ENCODE data around the gene ADSS2. TPM values are rescaled to one million over a fixed set of nuclear protein-coding genes. Genes with fewer than 3 reads are reported as not detected.

Gene ADSS2
- total and polyA plus RNA-seq, 4 donors = 18.4 to 46.7 (median 37.0) TPM

DNA sequence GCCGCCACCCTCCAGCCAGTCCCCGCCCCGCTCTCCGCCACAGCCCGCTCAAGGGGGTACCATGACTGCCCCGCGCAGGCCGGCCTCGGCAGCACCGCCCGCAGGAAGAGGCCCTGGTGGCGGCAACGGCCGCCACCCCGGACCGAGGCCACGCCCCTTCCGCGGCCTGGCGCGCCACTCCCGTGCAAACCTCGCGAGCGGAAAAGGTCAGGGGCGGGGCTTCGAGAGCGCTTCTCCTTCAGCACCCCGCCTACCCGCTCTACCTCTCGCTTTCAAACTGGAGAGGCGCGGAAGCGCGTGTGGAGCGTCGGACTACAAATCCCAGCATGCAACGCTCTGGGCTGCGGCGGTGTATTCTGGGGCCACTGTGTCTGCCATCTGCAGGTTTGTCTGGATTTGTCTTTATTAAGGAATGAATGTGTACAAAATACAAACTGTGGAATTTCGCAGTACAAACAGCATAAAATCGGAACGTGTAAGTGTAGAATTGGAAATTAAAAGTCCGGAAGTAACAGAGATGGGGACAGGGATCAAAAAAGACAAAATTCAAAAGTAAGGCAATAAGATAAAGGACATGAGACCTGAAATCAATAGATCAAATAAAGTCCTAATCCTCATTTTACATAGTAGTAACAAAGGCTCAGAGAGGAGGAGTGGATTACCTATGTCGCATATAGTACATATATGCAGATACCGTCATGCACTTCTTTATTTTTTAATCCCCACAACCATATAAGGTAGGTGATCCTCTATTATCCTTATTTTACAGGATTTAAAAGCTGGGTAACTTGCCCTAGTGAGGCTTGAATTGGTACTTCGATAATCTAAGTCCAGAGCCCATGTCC lies 464 bp upstream of the ADSS2 start:
- Histone ChIP-seq H3K4me3 (no peak overlapping the region), H3K4me1 (ENCODE audit: control insufficient read depth in 5 of 5, insufficient read depth in 5 of 5, low read length in 5 of 5) (peaks cover 3 to 22% (median 10%) of the 10 kb centered on the region in 5 donors), H3K9ac (ENCODE audit: insufficient read depth in 1 of 2, low read length in 2 of 2) (peak overlapping the region in 1 of 2 donors; percentile 57), H3K27me3 (ENCODE audit: control insufficient read depth in 3 of 3, insufficient read depth in 3 of 3, low read length in 2 of 3) (no peaks in the 10 kb centered on the region), H3K27ac (ENCODE audit: low read depth in 1 of 2, low read length in 1 of 2) (peak overlapping the region; percentile 33 to 48), H3K9me3 (ENCODE audit: control insufficient read depth in 4 of 4, insufficient read depth in 3 of 4, low read length in 3 of 4) (no peaks in the 10 kb centered on the region), H3K36me3 (ENCODE audit: control insufficient read depth in 4 of 4, insufficient read depth in 4 of 4, low read length in 4 of 4) (peaks cover 0 to 5% (median 0%) of the 10 kb centered on the region in 4 donors)
- peak; percentile 99 to 100 (median 99) for DNase-seq
- TF ChIP-seq, protein P1, sequence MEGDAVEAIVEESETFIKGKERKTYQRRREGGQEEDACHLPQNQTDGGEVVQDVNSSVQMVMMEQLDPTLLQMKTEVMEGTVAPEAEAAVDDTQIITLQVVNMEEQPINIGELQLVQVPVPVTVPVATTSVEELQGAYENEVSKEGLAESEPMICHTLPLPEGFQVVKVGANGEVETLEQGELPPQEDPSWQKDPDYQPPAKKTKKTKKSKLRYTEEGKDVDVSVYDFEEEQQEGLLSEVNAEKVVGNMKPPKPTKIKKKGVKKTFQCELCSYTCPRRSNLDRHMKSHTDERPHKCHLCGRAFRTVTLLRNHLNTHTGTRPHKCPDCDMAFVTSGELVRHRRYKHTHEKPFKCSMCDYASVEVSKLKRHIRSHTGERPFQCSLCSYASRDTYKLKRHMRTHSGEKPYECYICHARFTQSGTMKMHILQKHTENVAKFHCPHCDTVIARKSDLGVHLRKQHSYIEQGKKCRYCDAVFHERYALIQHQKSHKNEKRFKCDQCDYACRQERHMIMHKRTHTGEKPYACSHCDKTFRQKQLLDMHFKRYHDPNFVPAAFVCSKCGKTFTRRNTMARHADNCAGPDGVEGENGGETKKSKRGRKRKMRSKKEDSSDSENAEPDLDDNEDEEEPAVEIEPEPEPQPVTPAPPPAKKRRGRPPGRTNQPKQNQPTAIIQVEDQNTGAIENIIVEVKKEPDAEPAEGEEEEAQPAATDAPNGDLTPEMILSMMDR (IDR thresholded peaks at IDR 0.05; ENCODE audit: control extremely low read depth, extremely low read depth) = peak; percentile 1
- 6 to 7% methylated on average over 46 to 47 of the region's 47 CpGs for WGBS, 2 donors
- ATAC-seq (ENCODE audit: insufficient read depth, low FRiP score) = peak; percentile 96

DNA sequence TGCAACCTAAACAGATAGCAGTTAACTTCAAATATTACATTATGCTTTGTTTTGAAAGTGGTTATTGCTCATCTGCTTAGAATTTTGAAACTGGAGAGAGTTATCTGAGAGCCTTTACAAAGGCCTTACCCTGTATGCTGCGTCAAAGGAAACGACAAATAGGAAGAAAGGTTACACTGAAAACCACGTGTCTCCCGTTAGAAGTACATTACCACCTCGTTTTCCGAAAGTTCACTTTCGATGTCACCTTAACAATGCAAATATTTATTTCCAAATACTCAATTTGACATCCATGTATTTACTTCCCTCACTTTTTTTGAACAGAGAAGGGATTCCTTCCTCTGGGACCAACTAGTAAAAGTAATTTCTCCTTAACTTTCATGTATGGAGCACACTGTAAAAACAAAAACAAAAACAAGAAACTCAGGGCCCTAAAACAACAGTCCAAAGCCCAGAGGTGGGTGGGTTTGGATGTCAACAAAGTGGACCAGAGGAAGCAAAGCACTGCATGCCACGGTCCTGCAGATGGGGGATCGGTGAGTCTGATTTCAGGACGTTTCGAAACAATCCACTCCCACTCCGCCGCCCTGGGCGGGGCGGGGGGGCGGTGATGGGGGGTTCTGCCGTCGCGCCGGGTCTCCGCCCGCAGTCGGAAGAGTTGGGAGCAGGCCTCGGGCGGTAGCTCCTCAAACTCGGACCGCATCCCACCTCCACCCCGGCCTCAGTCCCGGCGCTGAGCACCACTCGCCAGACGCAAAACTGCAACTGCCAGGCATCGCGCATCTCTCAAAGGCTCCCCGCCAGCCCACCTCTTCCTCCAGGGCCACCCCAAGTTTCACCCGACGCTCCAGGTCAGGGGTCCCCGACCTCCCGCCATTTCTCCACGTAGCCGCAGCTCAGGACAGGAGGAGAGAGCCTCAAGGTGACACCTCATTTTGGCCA lies 841 bp downstream of the ADSS2 start:
- TF ChIP-seq, protein P1 (IDR thresholded peaks at IDR 0.05; ENCODE audit: control extremely low read depth, extremely low read depth) = no peak
- Histone ChIP-seq H3K4me3 (peak overlapping the region; percentile 88), H3K9ac (ENCODE audit: insufficient read depth in 1 of 2, low read length in 2 of 2) (peak overlapping the region; percentile 79 to 85), H3K27ac (ENCODE audit: low read depth in 1 of 2, low read length in 1 of 2) (peak overlapping the region; percentile 84 to 99), H3K4me1 (ENCODE audit: control insufficient read depth in 5 of 5, insufficient read depth in 5 of 5, low read length in 5 of 5) (peaks cover 3 to 26% (median 11%) of the 10 kb centered on the region in 5 donors), H3K27me3 (ENCODE audit: control insufficient read depth in 3 of 3, insufficient read depth in 3 of 3, low read length in 2 of 3) (no peaks in the 10 kb centered on the region), H3K9me3 (ENCODE audit: control insufficient read depth in 4 of 4, insufficient read depth in 3 of 4, low read length in 3 of 4) (no peaks in the 10 kb centered on the region), H3K36me3 (ENCODE audit: control insufficient read depth in 4 of 4, insufficient read depth in 4 of 4, low read length in 4 of 4) (peaks cover 0 to 5% (median 0%) of the 10 kb centered on the region in 4 donors)
- WGBS, 2 donors = 0% methylated on average over 40 to 41 of the region's 41 CpGs
- peak; percentile 62 to 73 (median 68) for DNase-seq
- ATAC-seq (ENCODE audit: insufficient read depth, low FRiP score) = peak; percentile 36

DNA sequence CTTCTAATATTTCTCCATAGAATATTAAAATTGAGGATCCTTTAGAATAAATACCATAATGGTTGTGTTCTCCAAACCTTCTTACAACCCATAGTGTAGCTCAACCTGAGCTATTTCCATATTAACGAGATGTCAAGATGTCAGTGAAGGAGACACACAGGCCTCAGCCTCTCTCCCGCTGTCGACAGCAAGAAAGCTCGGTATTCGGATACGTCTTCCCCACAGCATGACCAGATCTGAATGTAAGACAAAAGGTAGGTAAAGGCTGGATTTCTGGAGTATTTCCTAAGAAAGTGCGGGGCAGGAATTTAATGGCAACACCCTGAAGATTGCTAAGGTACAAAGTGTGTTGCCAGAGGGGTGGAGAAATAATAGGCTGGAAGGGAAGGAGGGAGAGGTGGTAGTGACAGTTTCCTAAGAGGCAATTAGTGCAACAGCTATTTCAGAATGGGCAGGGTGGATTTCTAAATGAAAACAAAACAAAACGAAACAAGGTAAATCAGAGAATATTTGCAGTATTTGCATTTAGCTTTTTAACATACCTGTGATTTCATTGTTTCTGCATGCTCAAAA lies 1.7 kb downstream of the ADSS2 start:
- Histone ChIP-seq H3K27ac (ENCODE audit: low read depth in 1 of 2, low read length in 1 of 2) (peak overlapping the region in 1 of 2 donors; percentile 66), H3K9ac (ENCODE audit: insufficient read depth in 1 of 2, low read length in 2 of 2) (peak overlapping the region in 1 of 2 donors; percentile 72), H3K27me3 (ENCODE audit: control insufficient read depth in 3 of 3, insufficient read depth in 3 of 3, low read length in 2 of 3) (no peaks in the 10 kb centered on the region), H3K4me3 (no peak overlapping the region), H3K9me3 (ENCODE audit: control insufficient read depth in 4 of 4, insufficient read depth in 3 of 4, low read length in 3 of 4) (no peaks in the 10 kb centered on the region), H3K4me1 (ENCODE audit: control insufficient read depth in 5 of 5, insufficient read depth in 5 of 5, low read length in 5 of 5) (peaks cover 3 to 32% (median 13%) of the 10 kb centered on the region in 5 donors), H3K36me3 (ENCODE audit: control insufficient read depth in 4 of 4, insufficient read depth in 4 of 4, low read length in 4 of 4) (peaks cover 0 to 5% (median 0%) of the 10 kb centered on the region in 4 donors)
- WGBS, 2 donors = 48 to 75% methylated on average over 8 of the region's 8 CpGs
- TF ChIP-seq, protein P1 (IDR thresholded peaks at IDR 0.05; ENCODE audit: control extremely low read depth, extremely low read depth) = no peak
- DNase-seq (no peak), ATAC-seq (ENCODE audit: insufficient read depth, low FRiP score) (no peak)
